GM21717 (cell line): Measurements from ENCODE around the gene CS.
A peak's percentile ranks its signal among the peaks of the same experiment; 100 is the strongest.
"Not testable (repeated sequence)": the region's sequence is repeated elsewhere in the genome, so short reads cannot be mapped to it uniquely, and the experiment has no call there.

Experiments used
- ATAC-seq: cut with Tn5 transposase; IDR thresholded peaks from one replicate; pipeline ENCODE4 v1.9.1; 2021; ENCODE audit warnings: mild to moderate bottlenecking, moderate library complexity; ENCODE audit not compliant: unreplicated experiment

The CS gene

DNA sequence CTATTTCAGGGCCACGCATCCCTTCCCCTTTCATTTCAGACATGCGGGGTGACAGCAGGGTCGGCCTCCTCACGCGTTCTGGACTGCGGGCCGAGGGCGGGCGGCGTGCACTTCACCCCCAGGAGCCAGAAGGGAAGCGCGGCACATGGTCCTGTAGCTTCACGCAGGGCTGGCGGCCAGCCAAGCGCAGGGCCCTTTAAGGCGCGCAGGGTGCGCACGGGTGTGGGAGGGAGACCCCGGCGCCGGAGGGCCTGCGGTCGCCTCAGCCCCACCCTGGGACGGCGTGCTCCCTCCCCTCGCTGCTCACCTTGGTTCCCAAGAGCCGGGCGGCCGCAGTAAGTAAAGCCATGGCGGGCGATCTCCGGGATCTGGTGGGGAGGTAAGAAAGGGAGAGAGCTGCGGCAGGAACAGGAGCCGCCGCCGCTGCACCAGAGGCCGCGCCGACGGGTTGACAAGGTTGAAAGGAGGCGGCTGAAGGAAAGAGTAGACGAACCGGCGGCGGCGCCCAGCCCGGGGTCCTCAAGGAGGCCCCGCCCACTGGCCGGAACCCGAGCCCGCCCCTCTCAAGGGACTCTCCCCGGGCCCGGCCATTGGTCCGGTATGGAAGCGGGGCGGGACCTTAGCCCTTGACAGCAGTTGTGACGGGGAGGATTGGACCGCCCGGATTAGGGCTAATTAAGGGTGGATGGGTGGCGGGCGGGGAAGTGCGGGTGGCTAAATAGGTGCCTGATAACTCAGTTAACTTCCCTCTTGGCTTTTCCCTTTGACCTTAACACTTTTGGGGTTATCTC, at the start of gene CS:
CS (minus strand) TSS at position 478 of the 791 bp plus-strand sequence; CDS start at position 349, 129 bp downstream.
- ATAC-seq, result peak; percentile 93

DNA sequence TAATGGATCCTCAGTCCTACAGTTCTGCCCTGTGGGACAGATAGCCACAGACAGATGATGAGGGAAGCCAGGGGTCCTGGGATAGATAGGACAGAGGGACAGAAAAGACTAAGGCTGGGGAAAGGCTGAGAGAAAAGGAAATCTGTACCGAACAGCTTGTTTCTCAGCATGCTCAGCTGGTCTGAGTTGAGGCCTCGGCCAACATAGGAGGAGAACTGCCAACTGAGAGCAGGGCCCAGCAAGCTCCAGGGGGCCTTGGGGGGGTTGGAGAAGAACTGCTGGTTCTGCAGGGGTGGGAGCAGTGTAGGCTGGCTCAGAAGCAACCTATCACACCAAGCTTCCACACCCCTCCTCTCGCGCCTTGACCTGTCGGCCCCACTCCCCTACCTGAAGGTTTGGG, 48.6 kb upstream of the CS start:
- no peak for ATAC-seq

DNA sequence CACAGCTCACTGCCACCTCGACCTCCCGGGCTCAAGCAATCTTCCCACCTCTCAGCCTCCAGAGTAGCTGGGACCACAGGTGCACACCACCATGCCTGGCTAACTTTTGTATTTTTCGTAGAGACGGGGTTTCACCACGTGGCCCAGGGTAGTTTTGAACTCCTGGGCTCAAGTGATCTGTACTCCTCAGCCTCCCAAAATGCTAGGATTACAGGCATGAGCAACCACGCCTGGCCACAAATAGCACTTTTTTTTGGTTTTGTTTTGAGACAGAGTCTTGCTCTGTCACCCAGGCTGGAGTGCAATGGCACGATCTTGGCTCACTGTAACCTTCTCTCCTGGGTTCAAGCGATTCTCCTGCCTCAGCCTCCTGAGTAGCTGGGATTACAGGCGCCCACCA, 47.1 kb upstream of the CS start:
- not testable (repeated sequence) for ATAC-seq

DNA sequence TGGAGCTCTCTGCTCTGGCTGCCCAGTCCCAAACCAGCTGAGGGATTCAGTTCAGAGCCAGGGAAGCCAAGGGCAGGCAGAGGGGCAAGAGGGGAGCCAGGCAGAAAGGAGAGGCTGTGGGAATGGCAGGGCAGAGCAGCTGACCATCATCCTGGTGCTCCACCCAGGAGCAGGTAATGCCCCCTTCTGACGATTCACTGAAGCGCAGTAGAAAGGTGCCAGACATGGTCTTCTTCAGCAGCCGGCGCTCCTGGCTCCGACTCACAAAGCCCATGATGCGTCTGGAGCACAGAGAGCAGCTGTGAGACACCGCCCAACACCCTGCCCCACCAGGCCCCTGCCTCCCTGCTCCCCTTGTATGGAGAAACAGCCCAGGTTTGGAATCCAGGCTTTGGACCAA, 46.5 kb upstream of the CS start:
- ATAC-seq, result no peak

- ATAC-seq, result not testable (repeated sequence)
These were observed 42.2 kb upstream of the CS start for GRCh38 chr12:56342290-56342689.

- ATAC-seq, result no peak
These were observed 41.5 kb upstream of the CS start for GRCh38 chr12:56341616-56342015.

DNA sequence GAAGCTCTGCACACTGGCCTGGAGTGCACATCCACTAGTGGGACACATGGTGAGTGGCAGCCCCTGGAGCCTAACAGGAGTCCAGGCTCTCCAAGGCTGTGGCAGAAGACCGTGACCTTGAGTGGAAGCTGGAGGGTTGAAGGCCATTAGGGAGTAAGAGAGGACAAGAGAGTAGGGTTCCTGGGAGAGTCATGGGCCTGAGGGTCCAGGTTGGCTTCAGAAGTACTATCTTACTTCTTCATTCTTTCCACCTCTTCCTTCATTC, 39.0 kb upstream of the CS start:
- no peak for ATAC-seq

DNA sequence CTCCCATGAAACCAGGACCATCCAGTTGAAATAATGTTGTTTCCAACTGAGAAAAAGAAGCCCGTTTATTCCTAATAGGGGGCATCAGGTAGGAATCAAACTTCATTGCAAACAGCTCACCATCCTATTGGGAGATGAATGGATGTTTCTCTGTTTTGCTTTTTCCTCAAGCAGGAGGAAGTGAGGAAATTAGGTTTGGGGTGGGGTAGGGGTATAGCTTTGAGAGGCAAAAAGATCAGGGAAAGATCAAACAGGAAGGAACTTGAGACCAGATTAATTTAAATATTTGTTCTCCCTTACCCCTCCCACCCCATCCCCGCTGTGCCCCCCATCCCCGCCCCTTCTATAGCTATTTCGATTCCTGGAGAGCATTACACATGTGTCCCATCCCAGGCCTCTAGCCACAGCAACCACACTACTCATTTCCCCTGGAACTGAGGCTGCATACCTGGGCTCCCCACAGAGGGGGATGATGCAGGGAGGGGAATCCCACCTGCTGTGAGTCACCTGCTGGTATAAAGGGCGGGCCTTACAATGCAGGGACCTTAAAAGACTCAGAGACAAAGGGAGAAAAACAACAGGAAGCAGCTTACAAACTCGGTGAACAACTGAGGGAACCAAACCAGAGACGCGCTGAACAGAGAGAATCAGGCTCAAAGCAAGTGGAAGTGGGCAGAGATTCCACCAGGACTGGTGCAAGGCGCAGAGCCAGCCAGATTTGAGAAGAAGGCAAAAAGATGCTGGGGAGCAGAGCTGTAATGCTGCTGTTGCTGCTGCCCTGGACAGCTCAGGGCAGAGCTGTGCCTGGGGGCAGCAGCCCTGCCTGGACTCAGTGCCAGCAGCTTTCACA, 38.4 kb upstream of the CS start, which contains the start of gene IL23A:
IL23A (plus strand) TSS at position 577 of the 850 bp plus-strand sequence; CDS start at position 738, 161 bp downstream.
- peak; percentile 41 for ATAC-seq

DNA sequence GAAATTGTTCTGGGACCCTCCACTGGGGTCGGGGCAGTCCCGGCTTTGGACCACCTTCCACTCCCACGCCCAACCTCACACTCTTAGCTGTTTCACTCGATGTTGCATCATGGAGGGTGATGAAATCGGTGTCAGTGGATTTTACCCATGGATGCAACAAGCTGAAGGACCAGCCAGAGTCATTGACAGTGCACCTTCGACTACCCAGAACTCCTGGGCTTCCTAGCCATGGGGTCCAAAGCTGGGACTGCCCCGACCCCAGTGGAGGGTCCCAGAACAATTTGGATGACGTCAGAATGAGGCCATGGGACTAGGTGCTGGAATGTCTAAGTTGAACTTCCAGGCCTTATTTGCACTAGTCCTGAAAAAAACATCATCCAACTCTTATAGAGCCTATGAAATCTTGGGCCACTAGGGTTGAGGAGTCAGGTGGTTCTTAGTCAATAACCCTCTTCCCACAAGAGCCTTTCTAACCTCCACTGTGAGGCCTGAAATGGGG, 37.7 kb upstream of the CS start:
- ATAC-seq, result no peak

- no peak for ATAC-seq
These were observed 36.4 kb upstream of the CS start for GRCh38 chr12:56336361-56337167.

DNA sequence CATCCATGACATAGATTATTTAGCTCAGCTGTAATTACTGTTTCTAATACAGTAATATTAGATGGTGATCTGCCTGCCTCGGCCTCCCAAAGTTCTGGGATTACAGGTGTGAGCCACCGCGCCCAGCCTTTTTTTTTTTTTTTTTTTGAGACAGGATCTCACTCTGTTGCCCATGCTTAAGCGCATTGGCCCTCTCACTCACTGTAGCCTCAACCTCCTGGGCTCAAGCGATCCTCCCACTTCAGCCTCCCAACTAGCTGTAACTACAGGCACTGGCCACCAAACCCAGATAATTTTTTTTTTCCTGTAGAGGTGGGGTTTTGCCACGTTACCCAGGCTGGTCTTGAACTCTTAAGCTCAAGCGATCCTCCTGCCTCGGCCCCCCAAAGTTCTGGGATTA, 35.4 kb upstream of the CS start:
- ATAC-seq, result not testable (repeated sequence)

DNA sequence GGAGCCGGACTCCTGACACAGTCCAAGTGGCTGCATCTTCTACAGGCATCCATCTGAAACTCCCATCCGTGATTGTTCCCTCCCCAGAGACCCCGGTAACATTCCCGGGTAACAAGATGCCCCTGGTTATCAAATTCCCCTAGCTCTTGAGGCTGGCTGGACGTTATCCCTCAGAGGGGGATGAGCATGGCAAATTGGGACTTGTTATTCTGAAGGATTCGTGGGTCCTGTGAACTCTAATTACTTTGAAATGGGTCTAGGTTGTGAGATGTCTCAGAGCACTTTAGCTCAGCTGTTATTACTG, 34.3 kb upstream of the CS start:
- ATAC-seq, result no peak

- peak; percentile 84 for ATAC-seq
These were observed 33.8 kb upstream of the CS start, which contains the start of gene PAN2 for GRCh38 chr12:56333679-56334489. Gene PAN2 (minus strand): TSS chr12:56334000. CDS start chr12:56333094, 906 bp downstream.

DNA sequence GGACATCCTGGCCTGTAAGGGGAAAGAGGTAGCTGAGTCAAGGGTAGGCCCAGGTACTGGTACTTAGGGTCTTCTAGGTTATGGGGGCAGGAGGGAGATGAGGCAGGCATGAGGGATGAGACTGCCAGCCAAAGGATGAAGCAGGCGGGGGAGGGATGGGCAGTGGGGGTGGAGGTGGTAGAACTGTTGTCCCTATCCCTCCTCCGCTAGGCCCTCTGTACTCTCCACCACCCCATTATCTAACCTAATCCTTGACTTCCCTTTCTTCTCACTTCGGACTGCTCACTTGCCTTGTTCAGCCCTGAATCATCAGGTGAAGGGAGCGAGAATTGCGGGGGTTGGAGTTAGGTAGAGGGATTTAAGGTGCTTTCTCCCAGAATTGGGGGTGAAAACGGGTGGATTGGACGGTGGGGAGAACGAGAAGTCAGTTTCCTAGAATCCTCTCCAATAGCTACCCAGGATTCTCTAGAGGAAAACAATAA, 33.1 kb upstream of the CS start:
- no peak for ATAC-seq

DNA sequence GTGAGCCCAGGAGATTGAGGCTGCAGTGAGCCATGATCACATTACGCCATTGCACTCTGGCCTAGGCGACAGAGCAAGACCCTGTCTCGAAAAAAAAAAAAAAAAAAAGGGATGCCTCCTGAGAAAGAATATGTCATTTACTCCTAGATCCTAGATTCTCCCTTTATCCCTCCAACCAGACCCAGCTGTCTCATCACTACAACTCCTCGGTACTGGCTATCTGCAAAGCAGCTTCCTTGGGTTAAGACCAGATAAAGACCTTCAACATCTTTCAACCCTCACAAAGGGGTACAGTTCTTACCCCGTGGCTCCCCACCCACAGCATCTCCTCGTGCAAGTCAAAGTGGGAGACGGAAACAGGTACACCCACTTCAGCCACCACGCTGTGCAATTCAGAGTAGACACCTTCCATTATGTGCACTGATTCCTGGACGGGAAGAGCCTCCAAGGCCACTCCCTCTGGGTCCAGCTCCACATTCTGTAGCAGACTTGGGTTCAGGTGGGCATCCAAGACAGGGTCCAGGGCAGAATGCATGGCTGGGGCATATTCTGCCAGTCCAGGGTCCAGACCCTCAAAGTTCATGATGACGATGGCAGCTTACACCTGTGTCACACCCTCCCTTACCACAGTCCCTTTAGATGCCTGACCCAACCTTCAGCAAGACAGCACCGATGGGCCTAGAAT, 32.5 kb upstream of the CS start:
- no peak for ATAC-seq

- no peak for ATAC-seq
These were observed 30.9 kb upstream of the CS start for GRCh38 chr12:56330936-56331490.

GRCh38 chr12:56326533-56326932, 26.4 kb upstream of the CS start:
- ATAC-seq, result no peak

- ATAC-seq, result no peak
These were observed 26.0 kb upstream of the CS start for GRCh38 chr12:56326126-56326525.

- no peak for ATAC-seq
These were observed 24.1 kb upstream of the CS start for GRCh38 chr12:56324206-56324605.
